Measurements from ENCODE around the gene LGALS16.

GRCh38 chr19:39692822-39693221, 37.1 kb downstream of the LGALS16 start:
- TF ChIP-seq CTCF (IDR thresholded peaks at IDR 0.05; ENCODE audit: insufficient read depth, low read length) = no peak
- TF ChIP-seq POLR2AphosphoS5 (IDR thresholded peaks at IDR 0.05; ENCODE audit: low read depth) = no peak
- no peak for TF ChIP-seq REST (IDR thresholded peaks at IDR 0.05; ENCODE audit: insufficient replicate concordance, low read depth)

Data from HL-60 (cell line).